Lung (tissue), 12 donors: ENCODE data around the gene SPTBN1. TPM values are rescaled to one million over a fixed set of nuclear protein-coding genes. Genes with fewer than 3 reads are reported as not detected.
A peak's percentile ranks its signal among the peaks of the same experiment; 100 is the strongest.

Source experiments
- ATAC-seq: fragments of 200-7000 bp; cut with Tn5 transposase; one replicate; pipeline ENCODE4 v1.9.1; 2020; ENCODE audit warnings: moderate number of reproducible peaks; ENCODE audit not compliant: insufficient read depth, low FRiP score
- DNase-seq, 3 donors: peaks; one replicate each; pipeline ENCODE4 v3.0.0-alpha.2; 2013 to 2017
- H3K27ac ChIP-seq, 2 donors: one replicate each; pipeline ENCODE4 v1.5.1; 2013; ENCODE audit warnings: mild to moderate bottlenecking in 2 of 2, moderate library complexity in 2 of 2, control low read depth in 1 of 2, inconsistent platforms in 1 of 2, low read depth in 1 of 2, low read length in 1 of 2
- H3K27me3 ChIP-seq, 3 donors: one replicate each; pipeline ENCODE4 v1.5.1; 2013; ENCODE audit warnings: low read length in 2 of 3; ENCODE audit not compliant: control insufficient read depth in 3 of 3, insufficient read depth in 3 of 3
- H3K36me3 ChIP-seq, 4 donors: one replicate each; pipeline ENCODE4 v1.5.1; 2013; ENCODE audit warnings: low read length in 4 of 4, mild to moderate bottlenecking in 1 of 4, moderate library complexity in 1 of 4; ENCODE audit not compliant: control insufficient read depth in 4 of 4, insufficient read depth in 4 of 4
- H3K4me1 ChIP-seq, 5 donors: one replicate each; pipeline ENCODE4 v1.5.1; 2013; ENCODE audit warnings: low read length in 5 of 5, mild to moderate bottlenecking in 2 of 5, moderate library complexity in 1 of 5; ENCODE audit not compliant: control insufficient read depth in 5 of 5, insufficient read depth in 5 of 5
- H3K4me3 ChIP-seq: one replicate; pipeline ENCODE4 v1.5.1; 2013; ENCODE audit warnings: mild to moderate bottlenecking, control low read depth, moderate library complexity
- H3K9ac ChIP-seq, 2 donors: one replicate each; pipeline ENCODE4 v1.5.1; 2013; ENCODE audit warnings: low read length in 2 of 2, control low read depth in 1 of 2; ENCODE audit not compliant: insufficient read depth in 1 of 2
- H3K9me3 ChIP-seq, 4 donors: one replicate each; pipeline ENCODE4 v1.5.1; 2013; ENCODE audit warnings: low read length in 3 of 4, mild to moderate bottlenecking in 1 of 4, moderate library complexity in 1 of 4; ENCODE audit not compliant: control insufficient read depth in 4 of 4, insufficient read depth in 3 of 4
- CTCF ChIP-seq: IDR thresholded peaks from 2 replicates; pipeline ENCODE4 v1.5.1; 2012; ENCODE audit warnings: mild to moderate bottlenecking; ENCODE audit errors: control extremely low read depth, extremely low read depth
- WGBS, 2 donors: extraction: QIAGEN DNeasy Blood & Tissue Kit; methylation state at CpG; one replicate each; pipeline ENCODE4 v1.1.7; 2013; 5-methylcytosine and 5-hydroxymethylcytosine counted together
- polyA plus RNA-seq, 2 donors: library from polyadenylated mRNA; stranded (reverse); fragments of 200-250 nt; gene quantifications; one replicate each; pipeline ENCODE4 v1.2.1, GENCODE V29; 2013
- total RNA-seq, 2 donors: library from RNA; depleted of rRNA in 1 of 2; stranded (reverse); fragments of >200 nt in 1 of 2; gene quantifications; one replicate each; pipeline ENCODE4 v1.2.1, GENCODE V29; 2014 to 2021
- donor health status: control.
- donor health status: control.
- donor health status: Bipolar disorder and iron deficiency.
- donor health status: healthy.
- donor health status: DM: yes; HTN: yes; CAD: no.

The SPTBN1 gene
- total and polyA plus RNA-seq, 4 donors = 89.4 to 715 (median 275) TPM

GRCh38 chr2:54531558-54531957 lies 75.4 kb downstream of the SPTBN1 start:
- Histone ChIP-seq H3K9ac (no peak overlapping the region), H3K27me3 (no peaks in the 10 kb centered on the region), H3K4me3 (no peak overlapping the region), H3K4me1 (peaks cover 0 to 27% (median 5%) of the 10 kb centered on the region in 5 donors), H3K9me3 (no peaks in the 10 kb centered on the region), H3K27ac (peak overlapping the region in 1 of 2 donors; percentile 75), H3K36me3 (peaks cover 13 to 58% (median 31%) of the 10 kb centered on the region in 4 donors)
- no peak for TF ChIP-seq CTCF
- ATAC-seq = no peak
- DNase-seq = no peak
- WGBS, 2 donors = 66 to 85% methylated on average over 5 of the region's 5 CpGs

GRCh38 chr2:54534221-54534620 lies 78.1 kb downstream of the SPTBN1 start:
- no peak for TF ChIP-seq CTCF
- Histone ChIP-seq H3K27ac (peak overlapping the region in 1 of 2 donors; percentile 46), H3K4me1 (peaks cover 0 to 14% (median 5%) of the 10 kb centered on the region in 5 donors), H3K27me3 (no peaks in the 10 kb centered on the region), H3K9ac (no peak overlapping the region), H3K9me3 (no peaks in the 10 kb centered on the region), H3K36me3 (peaks cover 8 to 38% (median 26%) of the 10 kb centered on the region in 4 donors), H3K4me3 (no peak overlapping the region)
- DNase-seq (no peak), ATAC-seq (no peak)
- WGBS, 2 donors = 84 to 91% methylated on average over 1 of the region's 1 CpG

- Histone ChIP-seq H3K27me3 (no peaks in the 10 kb centered on the region), H3K9me3 (no peaks in the 10 kb centered on the region), H3K4me1 (peaks cover 0 to 14% (median 5%) of the 10 kb centered on the region in 5 donors), H3K4me3 (no peak overlapping the region), H3K36me3 (peaks cover 8 to 37% (median 23%) of the 10 kb centered on the region in 4 donors), H3K9ac (no peak overlapping the region), H3K27ac (no peak overlapping the region)
- no peak for ATAC-seq
- DNase-seq = no peak
- no peak for TF ChIP-seq CTCF
- 87 to 88% methylated on average over 2 of the region's 2 CpGs for WGBS, 2 donors
Observed at GRCh38 chr2:54534625-54535024, 78.5 kb downstream of the SPTBN1 start.
